Body of pancreas (tissue), 4 donors: ENCODE data around the gene TARBP1.

Experiments used
- CTCF ChIP-seq, 7 experiments: fragments of 450-650 bp in 4 of 7; fragments of 200-600 bp in 3 of 7; sonication (generic) in 3 of 7; IDR thresholded peaks; one replicate each; pipeline ENCODE4 v1.5.1; 2016 to 2019; ENCODE audit warnings: antibody characterized with exemption in 7 of 7
- POLR2A ChIP-seq, 3 donors: fragments of 450-650 bp; IDR thresholded peaks; one replicate each; pipeline ENCODE4 v1.6.1; 2016; ENCODE audit warnings: antibody characterized with exemption in 3 of 3, mild to moderate bottlenecking in 2 of 3

- TF ChIP-seq POLR2A (IDR thresholded peaks at IDR 0.05): no peak
- no peak for TF ChIP-seq CTCF (IDR thresholded peaks at IDR 0.05)
Measured at GRCh38 chr1:234520908-234521817, 42.2 kb upstream of the TARBP1 start.
